Measurements from ENCODE around the gene WASHC2C. TPM values are rescaled to one million over a fixed set of nuclear protein-coding genes. Genes with fewer than 3 reads are reported as not detected.
"Not testable (repeated sequence)": the region's sequence is repeated elsewhere in the genome, so short reads cannot be mapped to it uniquely, and the experiment has no call there.

WASHC2C gene
- total and polyA plus RNA-seq, 4 donors, result 7.8 to 27.3 (median 12.0) TPM

GRCh38 chr10:45787212-45787741 lies 60.2 kb downstream of the WASHC2C start:
- H3K4me1 ChIP-seq (ENCODE audit: control insufficient read depth in 4 of 4, insufficient read depth in 4 of 4, low read length in 3 of 4); DNase-seq (ENCODE audit: low spot score); H3K9ac ChIP-seq (ENCODE audit: low read depth in 1 of 2, low read length in 2 of 2); H3K27me3 ChIP-seq (ENCODE audit: control insufficient read depth in 4 of 4, insufficient read depth in 4 of 4, low read length in 3 of 4); H3K4me3 ChIP-seq (ENCODE audit: low read depth in 1 of 3, low read length in 3 of 3); H3K9me3 ChIP-seq (ENCODE audit: control insufficient read depth in 4 of 4, low read length in 3 of 4); H3K27ac ChIP-seq (ENCODE audit: low read depth in 1 of 2, low read length in 2 of 2): not testable (repeated sequence)
- peaks cover 4 to 26% (median 9%) of the 10 kb centered on the region in 4 donors for H3K36me3 ChIP-seq (ENCODE audit: control insufficient read depth in 4 of 4, insufficient read depth in 3 of 4, low read depth in 1 of 4, low read length in 3 of 4)
- 85% methylated on average over 1 of the region's 5 CpGs for WGBS

- WGBS, result 98% methylated on average over 8 of the region's 8 CpGs
- H3K27me3 ChIP-seq (ENCODE audit: control insufficient read depth in 4 of 4, insufficient read depth in 4 of 4, low read length in 3 of 4); H3K9ac ChIP-seq (ENCODE audit: low read depth in 1 of 2, low read length in 2 of 2); H3K4me3 ChIP-seq (ENCODE audit: low read depth in 1 of 3, low read length in 3 of 3); H3K4me1 ChIP-seq (ENCODE audit: control insufficient read depth in 4 of 4, insufficient read depth in 4 of 4, low read length in 3 of 4); H3K9me3 ChIP-seq (ENCODE audit: control insufficient read depth in 4 of 4, low read length in 3 of 4); DNase-seq (ENCODE audit: low spot score); H3K27ac ChIP-seq (ENCODE audit: low read depth in 1 of 2, low read length in 2 of 2): not testable (repeated sequence)
- H3K36me3 ChIP-seq (ENCODE audit: control insufficient read depth in 4 of 4, insufficient read depth in 3 of 4, low read depth in 1 of 4, low read length in 3 of 4), result peaks cover 4 to 26% (median 9%) of the 10 kb centered on the region in 4 donors
Measured at GRCh38 chr10:45789991-45790390, 62.9 kb downstream of the WASHC2C start.

GRCh38 chr10:45790694-45791426 lies 63.8 kb downstream of the WASHC2C start:
- H3K27me3 ChIP-seq (ENCODE audit: control insufficient read depth in 4 of 4, insufficient read depth in 4 of 4, low read length in 3 of 4); H3K4me3 ChIP-seq (ENCODE audit: low read depth in 1 of 3, low read length in 3 of 3); H3K27ac ChIP-seq (ENCODE audit: low read depth in 1 of 2, low read length in 2 of 2); H3K4me1 ChIP-seq (ENCODE audit: control insufficient read depth in 4 of 4, insufficient read depth in 4 of 4, low read length in 3 of 4); DNase-seq (ENCODE audit: low spot score); H3K9me3 ChIP-seq (ENCODE audit: control insufficient read depth in 4 of 4, low read length in 3 of 4); H3K9ac ChIP-seq (ENCODE audit: low read depth in 1 of 2, low read length in 2 of 2): not testable (repeated sequence)
- WGBS, result 92% methylated on average over 4 of the region's 6 CpGs
- peaks cover 3 to 22% (median 8%) of the 10 kb centered on the region in 4 donors for H3K36me3 ChIP-seq (ENCODE audit: control insufficient read depth in 4 of 4, insufficient read depth in 3 of 4, low read depth in 1 of 4, low read length in 3 of 4)

GRCh38 chr10:45794761-45795160 lies 67.7 kb downstream of the WASHC2C start:
- H3K4me3 ChIP-seq (ENCODE audit: low read depth in 1 of 3, low read length in 3 of 3); H3K27me3 ChIP-seq (ENCODE audit: control insufficient read depth in 4 of 4, insufficient read depth in 4 of 4, low read length in 3 of 4); DNase-seq (ENCODE audit: low spot score); H3K9me3 ChIP-seq (ENCODE audit: control insufficient read depth in 4 of 4, low read length in 3 of 4); H3K27ac ChIP-seq (ENCODE audit: low read depth in 1 of 2, low read length in 2 of 2); H3K36me3 ChIP-seq (ENCODE audit: control insufficient read depth in 4 of 4, insufficient read depth in 3 of 4, low read depth in 1 of 4, low read length in 3 of 4); H3K9ac ChIP-seq (ENCODE audit: low read depth in 1 of 2, low read length in 2 of 2); H3K4me1 ChIP-seq (ENCODE audit: control insufficient read depth in 4 of 4, insufficient read depth in 4 of 4, low read length in 3 of 4): not testable (repeated sequence)
- 62% methylated on average over 2 of the region's 2 CpGs for WGBS

- WGBS, result 63% methylated on average over 13 of the region's 13 CpGs
- H3K4me3 ChIP-seq (ENCODE audit: low read depth in 1 of 3, low read length in 3 of 3); H3K9ac ChIP-seq (ENCODE audit: low read depth in 1 of 2, low read length in 2 of 2); H3K4me1 ChIP-seq (ENCODE audit: control insufficient read depth in 4 of 4, insufficient read depth in 4 of 4, low read length in 3 of 4); DNase-seq (ENCODE audit: low spot score); H3K36me3 ChIP-seq (ENCODE audit: control insufficient read depth in 4 of 4, insufficient read depth in 3 of 4, low read depth in 1 of 4, low read length in 3 of 4); H3K27ac ChIP-seq (ENCODE audit: low read depth in 1 of 2, low read length in 2 of 2); H3K27me3 ChIP-seq (ENCODE audit: control insufficient read depth in 4 of 4, insufficient read depth in 4 of 4, low read length in 3 of 4); H3K9me3 ChIP-seq (ENCODE audit: control insufficient read depth in 4 of 4, low read length in 3 of 4): not testable (repeated sequence)
Measured at GRCh38 chr10:45803060-45804010, 76.3 kb downstream of the WASHC2C start.

GRCh38 chr10:45804996-45805395 lies 77.9 kb downstream of the WASHC2C start:
- not testable (repeated sequence) for DNase-seq (ENCODE audit: low spot score); H3K36me3 ChIP-seq (ENCODE audit: control insufficient read depth in 4 of 4, insufficient read depth in 3 of 4, low read depth in 1 of 4, low read length in 3 of 4); H3K9ac ChIP-seq (ENCODE audit: low read depth in 1 of 2, low read length in 2 of 2); H3K9me3 ChIP-seq (ENCODE audit: control insufficient read depth in 4 of 4, low read length in 3 of 4); H3K27ac ChIP-seq (ENCODE audit: low read depth in 1 of 2, low read length in 2 of 2); H3K4me1 ChIP-seq (ENCODE audit: control insufficient read depth in 4 of 4, insufficient read depth in 4 of 4, low read length in 3 of 4); H3K27me3 ChIP-seq (ENCODE audit: control insufficient read depth in 4 of 4, insufficient read depth in 4 of 4, low read length in 3 of 4); H3K4me3 ChIP-seq (ENCODE audit: low read depth in 1 of 3, low read length in 3 of 3)
- WGBS, result 63% methylated on average over 2 of the region's 2 CpGs
